ENCODE data around the gene SYNRG.
A peak's percentile ranks its signal among the peaks of the same experiment; 100 is the strongest.
"Not testable (repeated sequence)": the region's sequence is repeated elsewhere in the genome, so short reads cannot be mapped to it uniquely, and the experiment has no call there.

The SYNRG gene

GRCh38 chr17:37538981-37539659 is 70.1 kb downstream of the SYNRG start:
- no peak for DNase-seq (ENCODE audit: low spot score)

GRCh38 chr17:37535906-37536305 is 73.3 kb downstream of the SYNRG start:
- DNase-seq (ENCODE audit: low spot score) = no peak

- DNase-seq (ENCODE audit: low spot score) = no peak
These were observed 76.5 kb downstream of the SYNRG start for GRCh38 chr17:37532756-37533155.

- DNase-seq (ENCODE audit: low spot score) = no peak
These were observed 78.8 kb downstream of the SYNRG start for GRCh38 chr17:37530420-37530819.

GRCh38 chr17:37527249-37527851 is 81.9 kb downstream of the SYNRG start:
- DNase-seq (ENCODE audit: low spot score) = peak; percentile 58

- no peak for DNase-seq (ENCODE audit: low spot score)
These were observed 85.5 kb downstream of the SYNRG start for GRCh38 chr17:37523715-37524219.

- no peak for DNase-seq (ENCODE audit: low spot score)
These were observed 87.4 kb downstream of the SYNRG start for GRCh38 chr17:37521821-37522220.

- no peak for DNase-seq (ENCODE audit: low spot score)
These were observed 89.0 kb downstream of the SYNRG start for GRCh38 chr17:37520174-37520573.

- DNase-seq (ENCODE audit: low spot score) = no peak
These were observed 89.8 kb downstream of the SYNRG start for GRCh38 chr17:37519251-37519985.

- no peak for DNase-seq (ENCODE audit: low spot score)
These were observed 90.4 kb downstream of the SYNRG start for GRCh38 chr17:37518826-37519225.

GRCh38 chr17:37517881-37518280 is 91.3 kb downstream of the SYNRG start:
- no peak for DNase-seq (ENCODE audit: low spot score)

GRCh38 chr17:37516127-37516571 is 93.1 kb downstream of the SYNRG start:
- DNase-seq (ENCODE audit: low spot score) = no peak

GRCh38 chr17:37513711-37514110 is 95.5 kb downstream of the SYNRG start:
- no peak for DNase-seq (ENCODE audit: low spot score)

- no peak for DNase-seq (ENCODE audit: low spot score)
These were observed 96.7 kb downstream of the SYNRG start for GRCh38 chr17:37512442-37513068.

GRCh38 chr17:37511642-37512041 is 97.6 kb downstream of the SYNRG start:
- DNase-seq (ENCODE audit: low spot score) = not testable (repeated sequence)

GRCh38 chr17:37510056-37510455 is 99.2 kb downstream of the SYNRG start:
- no peak for DNase-seq (ENCODE audit: low spot score)

GRCh38 chr17:37507111-37507510 is 102.1 kb downstream of the SYNRG start:
- no peak for DNase-seq (ENCODE audit: low spot score)

- peak; percentile 6 for DNase-seq (ENCODE audit: low spot score)
These were observed 102.5 kb downstream of the SYNRG start for GRCh38 chr17:37506678-37507077.

GRCh38 chr17:37505333-37505732 is 103.9 kb downstream of the SYNRG start:
- no peak for DNase-seq (ENCODE audit: low spot score)

- no peak for DNase-seq (ENCODE audit: low spot score)
These were observed 106.1 kb downstream of the SYNRG start for GRCh38 chr17:37503148-37503547.

GRCh38 chr17:37502009-37502936 is 106.9 kb downstream of the SYNRG start:
- DNase-seq (ENCODE audit: low spot score) = no peak
